Lower leg skin (tissue), 3 donors: ENCODE measurements around the gene SLC39A11.

Experiments used
- POLR2A ChIP-seq, 2 donors: fragments of 450-650 bp; IDR thresholded peaks; one replicate each; pipeline ENCODE4 v1.6.1; 2016 to 2017; ENCODE audit warnings: antibody characterized with exemption in 2 of 2, mild to moderate bottlenecking in 1 of 2, moderate library complexity in 1 of 2
- TF ChIP-seq, protein P1 (sequence below), 3 donors: fragments of 450-650 bp; IDR thresholded peaks; one replicate each; pipeline ENCODE4 v1.5.1; 2016; ENCODE audit warnings: antibody characterized with exemption in 3 of 3, mild to moderate bottlenecking in 3 of 3, moderate library complexity in 2 of 3

DNA sequence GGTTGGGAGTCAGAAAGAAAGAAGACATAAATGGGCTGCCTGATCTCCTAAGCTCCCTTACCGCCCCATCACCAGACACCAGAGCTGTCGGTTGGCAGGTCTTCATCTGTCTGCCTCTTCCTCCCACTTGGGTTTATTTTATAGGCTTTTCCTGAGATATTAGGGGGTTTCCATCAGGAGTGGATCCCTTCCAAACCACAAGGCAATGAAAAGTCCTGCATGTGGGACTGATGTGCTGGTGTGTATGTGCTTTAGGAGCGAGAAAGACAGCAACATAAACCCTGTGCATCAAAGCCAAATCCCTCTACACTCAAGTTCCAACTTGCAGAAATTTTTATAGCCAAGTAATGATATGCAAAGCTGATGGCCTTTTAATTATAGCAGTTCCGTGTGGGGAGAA, 389.5 kb downstream of the SLC39A11 start:
- TF ChIP-seq POLR2A (IDR thresholded peaks at IDR 0.05), result no peak
- TF ChIP-seq, protein P1, sequence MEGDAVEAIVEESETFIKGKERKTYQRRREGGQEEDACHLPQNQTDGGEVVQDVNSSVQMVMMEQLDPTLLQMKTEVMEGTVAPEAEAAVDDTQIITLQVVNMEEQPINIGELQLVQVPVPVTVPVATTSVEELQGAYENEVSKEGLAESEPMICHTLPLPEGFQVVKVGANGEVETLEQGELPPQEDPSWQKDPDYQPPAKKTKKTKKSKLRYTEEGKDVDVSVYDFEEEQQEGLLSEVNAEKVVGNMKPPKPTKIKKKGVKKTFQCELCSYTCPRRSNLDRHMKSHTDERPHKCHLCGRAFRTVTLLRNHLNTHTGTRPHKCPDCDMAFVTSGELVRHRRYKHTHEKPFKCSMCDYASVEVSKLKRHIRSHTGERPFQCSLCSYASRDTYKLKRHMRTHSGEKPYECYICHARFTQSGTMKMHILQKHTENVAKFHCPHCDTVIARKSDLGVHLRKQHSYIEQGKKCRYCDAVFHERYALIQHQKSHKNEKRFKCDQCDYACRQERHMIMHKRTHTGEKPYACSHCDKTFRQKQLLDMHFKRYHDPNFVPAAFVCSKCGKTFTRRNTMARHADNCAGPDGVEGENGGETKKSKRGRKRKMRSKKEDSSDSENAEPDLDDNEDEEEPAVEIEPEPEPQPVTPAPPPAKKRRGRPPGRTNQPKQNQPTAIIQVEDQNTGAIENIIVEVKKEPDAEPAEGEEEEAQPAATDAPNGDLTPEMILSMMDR (IDR thresholded peaks at IDR 0.05), result no peak
